HG03558 (cell line): Measurements from ENCODE around the gene MATCAP1.

ENCODE experiments used
- ATAC-seq: cut with Tn5 transposase; IDR thresholded peaks from one replicate; pipeline ENCODE4 v1.9.1; 2021; ENCODE audit warnings: moderate number of reproducible peaks; ENCODE audit not compliant: unreplicated experiment; ENCODE audit errors: extremely low read depth

The MATCAP1 gene

GRCh38 chr16:67174706-67175231 is 9.0 kb downstream of the MATCAP1 start:
- no peak for ATAC-seq

- ATAC-seq: no peak
These were observed 9.7 kb downstream of the MATCAP1 start for GRCh38 chr16:67173808-67174705.

GRCh38 chr16:67173323-67173722 is 10.4 kb downstream of the MATCAP1 start:
- ATAC-seq: no peak

- ATAC-seq: no peak
These were observed 12.7 kb downstream of the MATCAP1 start for GRCh38 chr16:67170949-67171649.

DNA sequence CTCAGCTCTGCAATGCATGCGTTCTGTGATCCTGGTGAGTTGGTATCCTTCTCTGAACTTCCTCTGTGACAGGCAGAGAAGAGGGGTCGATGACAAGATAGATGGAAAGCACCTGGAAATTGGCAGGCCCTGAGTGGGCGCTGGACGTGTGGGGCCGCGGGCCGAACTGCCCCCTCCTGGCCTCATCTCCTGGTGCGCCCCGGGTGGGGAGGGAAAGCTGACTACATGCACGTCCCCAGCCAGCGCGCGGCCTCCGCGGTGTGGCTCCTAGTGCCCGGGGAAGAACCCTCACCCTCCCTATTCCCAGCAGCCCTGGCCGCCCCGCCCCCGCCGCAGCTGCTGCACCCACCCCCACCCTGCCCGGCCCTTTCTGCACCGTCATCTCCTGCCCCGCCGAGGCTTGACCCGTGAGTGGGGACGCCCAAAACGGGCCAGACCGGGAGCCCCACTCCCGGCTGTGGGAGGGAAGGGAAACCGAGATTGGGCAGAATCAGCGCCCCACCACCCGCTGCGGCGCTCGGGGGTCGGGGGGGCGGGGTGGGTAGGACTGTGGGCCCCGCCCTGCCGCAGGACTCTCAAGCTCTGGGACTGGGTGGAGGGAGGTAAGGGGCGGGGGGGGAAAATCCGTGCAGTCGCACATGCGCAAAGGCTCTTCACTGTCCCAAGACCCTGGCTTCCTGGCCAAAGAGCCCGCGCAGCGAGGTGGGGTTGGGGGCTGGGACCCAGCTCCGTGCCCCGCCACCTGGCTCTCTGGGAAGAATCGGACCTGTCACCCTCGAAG is 13.4 kb downstream of the MATCAP1 start, which contains the start of gene NOL3:
TSS of gene NOL3 (plus strand) at position 371 of the 781 bp plus-strand sequence.
- ATAC-seq: no peak

- no peak for ATAC-seq
These were observed 14.1 kb downstream of the MATCAP1 start for GRCh38 chr16:67169642-67170167.

GRCh38 chr16:67169011-67169451 is 14.7 kb downstream of the MATCAP1 start:
- no peak for ATAC-seq

DNA sequence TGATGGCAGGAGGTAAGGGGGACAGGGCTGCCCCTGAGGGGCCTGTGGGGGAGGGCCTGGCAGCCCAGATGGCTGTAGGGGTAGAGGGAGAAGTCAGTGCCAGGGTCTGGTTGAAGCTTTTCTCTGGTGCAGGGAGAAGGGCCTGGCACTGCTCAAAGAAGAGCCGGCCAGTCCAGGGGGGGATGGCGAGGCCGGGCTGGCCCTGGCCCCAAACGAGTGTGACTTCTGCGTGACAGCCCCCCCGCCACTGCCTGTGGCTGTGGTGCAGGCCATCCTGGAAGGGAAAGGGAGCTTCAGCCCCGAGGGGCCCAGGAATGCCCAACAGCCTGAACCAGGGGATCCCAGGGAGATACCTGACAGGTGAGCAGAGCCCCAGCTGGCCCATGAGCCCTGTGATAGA is 16.2 kb downstream of the MATCAP1 start:
- no peak for ATAC-seq

GRCh38 chr16:67166598-67167168 is 17.1 kb downstream of the MATCAP1 start:
- no peak for ATAC-seq

- ATAC-seq: no peak
These were observed 17.6 kb downstream of the MATCAP1 start for GRCh38 chr16:67166110-67166547.

DNA sequence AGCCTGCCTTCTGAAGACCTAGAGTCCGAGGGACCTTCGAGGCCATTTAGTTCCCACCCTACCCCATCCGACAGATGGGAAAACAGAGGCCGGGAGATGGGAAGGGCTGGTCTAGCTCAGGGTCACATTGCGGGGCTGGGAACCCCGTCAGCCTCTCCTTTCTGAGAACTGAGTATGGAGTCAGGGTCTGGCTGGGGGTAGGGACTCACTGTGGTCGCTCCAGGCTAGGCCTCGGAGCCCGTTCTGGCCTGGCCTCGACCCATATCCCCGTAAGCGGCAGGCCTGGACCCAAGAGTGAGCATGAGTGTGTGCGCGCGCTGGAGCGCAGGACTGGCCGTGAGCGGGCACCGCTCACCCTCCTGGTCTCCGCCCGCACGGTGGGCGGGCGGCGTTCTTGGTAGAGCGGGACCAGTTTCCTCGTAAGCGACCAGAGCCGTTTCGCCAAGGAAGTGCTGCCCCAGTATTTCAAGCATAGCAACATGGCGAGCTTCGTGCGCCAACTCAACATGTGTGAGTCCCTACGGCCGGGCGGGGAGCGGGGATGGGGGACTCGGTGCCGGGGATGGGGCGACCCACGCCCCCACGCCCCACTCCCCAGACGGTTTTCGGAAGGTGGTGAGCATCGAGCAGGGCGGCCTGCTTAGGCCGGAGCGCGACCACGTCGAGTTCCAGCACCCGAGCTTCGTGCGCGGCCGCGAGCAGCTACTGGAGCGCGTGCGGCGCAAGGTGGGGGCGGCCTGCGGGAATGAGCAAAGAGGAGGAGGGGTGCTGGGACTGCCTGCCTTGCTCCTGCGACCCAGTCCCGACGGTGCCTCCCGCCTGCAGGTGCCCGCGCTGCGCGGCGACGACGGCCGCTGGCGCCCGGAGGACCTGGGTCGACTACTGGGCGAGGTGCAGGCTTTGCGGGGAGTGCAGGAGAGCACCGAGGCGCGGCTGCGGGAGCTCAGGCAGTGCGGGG is 18.4 kb downstream of the MATCAP1 start:
- no peak for ATAC-seq

DNA sequence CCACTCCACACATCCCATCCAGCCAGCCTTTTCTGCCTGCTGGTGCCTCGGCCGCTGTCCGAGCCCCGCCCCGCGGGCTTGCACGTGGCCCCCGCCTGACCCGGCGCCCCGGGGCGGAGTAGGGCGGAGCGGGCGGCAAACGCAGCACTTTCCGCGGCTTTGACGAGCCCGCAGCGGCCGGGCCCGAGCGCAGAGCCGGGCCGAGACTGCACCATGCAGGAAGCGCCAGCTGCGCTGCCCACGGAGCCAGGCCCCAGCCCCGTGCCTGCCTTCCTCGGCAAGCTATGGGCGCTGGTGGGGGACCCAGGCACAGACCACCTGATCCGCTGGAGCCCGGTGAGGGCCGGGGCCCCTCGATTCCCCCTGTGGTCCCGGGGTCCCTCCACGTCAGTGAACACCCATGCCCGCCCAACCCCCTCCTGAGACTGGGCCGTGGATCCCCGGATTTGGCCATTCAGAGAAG is 19.1 kb downstream of the MATCAP1 start, which contains the start of gene HSF4:
TSS of gene HSF4 (plus strand) at position 147 of the 463 bp plus-strand sequence. CDS start at position 214, 67 bp downstream.
- ATAC-seq: no peak

GRCh38 chr16:67163999-67164558 is 19.7 kb downstream of the MATCAP1 start:
- no peak for ATAC-seq

DNA sequence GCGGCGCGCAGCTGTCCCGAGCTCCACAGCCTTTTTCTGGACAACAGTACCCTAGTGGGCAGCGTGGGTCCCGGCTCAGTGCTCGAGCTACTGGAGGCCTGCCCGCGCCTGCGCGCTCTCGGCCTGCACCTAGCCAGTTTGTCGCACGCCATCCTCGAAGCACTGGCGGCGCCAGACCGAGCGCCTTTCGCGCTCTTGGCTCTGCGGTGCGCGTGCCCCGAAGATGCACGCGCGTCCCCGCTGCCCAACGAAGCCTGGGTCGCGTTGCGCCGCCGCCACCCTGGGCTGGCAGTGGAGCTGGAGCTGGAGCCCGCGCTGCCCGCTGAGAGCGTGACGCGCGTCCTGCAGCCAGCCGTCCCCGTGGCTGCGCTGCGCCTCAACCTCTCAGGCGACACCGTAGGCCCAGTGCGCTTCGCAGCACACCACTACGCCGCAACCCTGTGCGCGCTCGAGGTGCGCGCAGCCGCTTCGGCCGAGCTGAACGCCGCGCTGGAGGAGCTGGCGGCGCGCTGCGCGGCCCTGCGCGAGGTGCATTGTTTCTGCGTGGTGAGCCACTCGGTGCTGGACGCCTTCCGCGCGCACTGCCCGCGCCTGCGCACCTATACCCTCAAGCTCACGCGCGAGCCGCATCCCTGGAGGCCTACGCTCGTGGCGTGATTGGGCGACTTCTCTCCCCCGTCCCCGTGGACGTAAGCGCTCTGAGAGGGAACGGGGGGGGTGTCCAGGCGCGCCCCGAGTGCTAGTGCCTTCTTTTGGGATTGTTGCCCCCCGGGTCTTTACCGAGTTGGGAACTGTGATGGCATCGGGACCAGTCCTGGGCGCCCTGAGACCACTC is 20.4 kb downstream of the MATCAP1 start:
- ATAC-seq: no peak

- ATAC-seq: no peak
These were observed 21.1 kb downstream of the MATCAP1 start for GRCh38 chr16:67162506-67163163.

GRCh38 chr16:67161595-67162058 is 22.1 kb downstream of the MATCAP1 start:
- ATAC-seq: no peak
